DND-41 (cell line): Measurements from ENCODE around the gene TMEM131L.

ENCODE experiments used
- EZH2 ChIP-seq: IDR thresholded peaks from 3 replicates; pipeline ENCODE4 v1.6.1; 2012; ENCODE audit warnings: borderline replicate concordance, low read depth, mild to moderate bottlenecking, moderate library complexity, low read length, inconsistent platforms; ENCODE audit not compliant: severe bottlenecking
- TF ChIP-seq, protein P1 (sequence below): IDR thresholded peaks from 2 replicates; pipeline ENCODE4 v1.5.1; 2012; ENCODE audit warnings: borderline replicate concordance, low read length, moderate library complexity, mild to moderate bottlenecking; ENCODE audit not compliant: poor library complexity, severe bottlenecking; ENCODE audit errors: extremely low read depth

- TF ChIP-seq, protein P1, sequence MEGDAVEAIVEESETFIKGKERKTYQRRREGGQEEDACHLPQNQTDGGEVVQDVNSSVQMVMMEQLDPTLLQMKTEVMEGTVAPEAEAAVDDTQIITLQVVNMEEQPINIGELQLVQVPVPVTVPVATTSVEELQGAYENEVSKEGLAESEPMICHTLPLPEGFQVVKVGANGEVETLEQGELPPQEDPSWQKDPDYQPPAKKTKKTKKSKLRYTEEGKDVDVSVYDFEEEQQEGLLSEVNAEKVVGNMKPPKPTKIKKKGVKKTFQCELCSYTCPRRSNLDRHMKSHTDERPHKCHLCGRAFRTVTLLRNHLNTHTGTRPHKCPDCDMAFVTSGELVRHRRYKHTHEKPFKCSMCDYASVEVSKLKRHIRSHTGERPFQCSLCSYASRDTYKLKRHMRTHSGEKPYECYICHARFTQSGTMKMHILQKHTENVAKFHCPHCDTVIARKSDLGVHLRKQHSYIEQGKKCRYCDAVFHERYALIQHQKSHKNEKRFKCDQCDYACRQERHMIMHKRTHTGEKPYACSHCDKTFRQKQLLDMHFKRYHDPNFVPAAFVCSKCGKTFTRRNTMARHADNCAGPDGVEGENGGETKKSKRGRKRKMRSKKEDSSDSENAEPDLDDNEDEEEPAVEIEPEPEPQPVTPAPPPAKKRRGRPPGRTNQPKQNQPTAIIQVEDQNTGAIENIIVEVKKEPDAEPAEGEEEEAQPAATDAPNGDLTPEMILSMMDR = no peak
- TF ChIP-seq EZH2 = no peak
These were observed 67.2 kb downstream of the TMEM131L start for GRCh38 chr4:153533387-153533786.
